ENCODE measurements around the gene TMC1.
"Not testable (repeated sequence)": the region's sequence is repeated elsewhere in the genome, so short reads cannot be mapped to it uniquely, and the experiment has no call there.

TMC1 gene

DNA sequence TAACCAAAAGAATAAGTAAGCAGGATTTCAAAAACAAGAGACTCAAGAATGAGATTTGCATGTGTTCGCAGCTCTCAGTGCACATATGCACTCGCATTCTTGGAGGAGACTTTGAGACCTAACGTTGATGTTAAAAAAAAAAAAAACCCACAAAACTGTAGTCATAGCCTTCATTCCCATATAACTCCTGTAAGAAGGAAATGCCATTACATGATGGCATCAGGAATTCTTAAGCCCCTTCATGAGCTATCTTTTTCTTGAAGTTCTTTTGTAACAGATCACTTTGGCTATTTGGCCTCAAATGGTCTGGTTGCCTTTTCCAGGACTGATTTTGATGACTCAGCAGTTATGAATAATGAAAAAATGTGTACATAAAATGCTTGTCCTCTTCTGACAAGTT lies 317.7 kb downstream of the TMC1 start:
- no peak for DNase-seq
- H3K36me3 ChIP-seq, result no peaks in the 10 kb centered on the region
- H3K27ac ChIP-seq, result no peak overlapping the region
- H3K9me3 ChIP-seq (ENCODE audit: severe bottlenecking), result peaks cover 5% of the 10 kb centered on the region
- no peaks in the 10 kb centered on the region for H3K27me3 ChIP-seq (ENCODE audit: insufficient read depth, low read depth, severe bottlenecking)
- no peak overlapping the region for H3K4me3 ChIP-seq (ENCODE audit: low read depth, low read length)
- TF ChIP-seq, protein P1, sequence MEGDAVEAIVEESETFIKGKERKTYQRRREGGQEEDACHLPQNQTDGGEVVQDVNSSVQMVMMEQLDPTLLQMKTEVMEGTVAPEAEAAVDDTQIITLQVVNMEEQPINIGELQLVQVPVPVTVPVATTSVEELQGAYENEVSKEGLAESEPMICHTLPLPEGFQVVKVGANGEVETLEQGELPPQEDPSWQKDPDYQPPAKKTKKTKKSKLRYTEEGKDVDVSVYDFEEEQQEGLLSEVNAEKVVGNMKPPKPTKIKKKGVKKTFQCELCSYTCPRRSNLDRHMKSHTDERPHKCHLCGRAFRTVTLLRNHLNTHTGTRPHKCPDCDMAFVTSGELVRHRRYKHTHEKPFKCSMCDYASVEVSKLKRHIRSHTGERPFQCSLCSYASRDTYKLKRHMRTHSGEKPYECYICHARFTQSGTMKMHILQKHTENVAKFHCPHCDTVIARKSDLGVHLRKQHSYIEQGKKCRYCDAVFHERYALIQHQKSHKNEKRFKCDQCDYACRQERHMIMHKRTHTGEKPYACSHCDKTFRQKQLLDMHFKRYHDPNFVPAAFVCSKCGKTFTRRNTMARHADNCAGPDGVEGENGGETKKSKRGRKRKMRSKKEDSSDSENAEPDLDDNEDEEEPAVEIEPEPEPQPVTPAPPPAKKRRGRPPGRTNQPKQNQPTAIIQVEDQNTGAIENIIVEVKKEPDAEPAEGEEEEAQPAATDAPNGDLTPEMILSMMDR (IDR thresholded peaks at IDR 0.05; ENCODE audit: low read depth, low read length), result no peak

DNA sequence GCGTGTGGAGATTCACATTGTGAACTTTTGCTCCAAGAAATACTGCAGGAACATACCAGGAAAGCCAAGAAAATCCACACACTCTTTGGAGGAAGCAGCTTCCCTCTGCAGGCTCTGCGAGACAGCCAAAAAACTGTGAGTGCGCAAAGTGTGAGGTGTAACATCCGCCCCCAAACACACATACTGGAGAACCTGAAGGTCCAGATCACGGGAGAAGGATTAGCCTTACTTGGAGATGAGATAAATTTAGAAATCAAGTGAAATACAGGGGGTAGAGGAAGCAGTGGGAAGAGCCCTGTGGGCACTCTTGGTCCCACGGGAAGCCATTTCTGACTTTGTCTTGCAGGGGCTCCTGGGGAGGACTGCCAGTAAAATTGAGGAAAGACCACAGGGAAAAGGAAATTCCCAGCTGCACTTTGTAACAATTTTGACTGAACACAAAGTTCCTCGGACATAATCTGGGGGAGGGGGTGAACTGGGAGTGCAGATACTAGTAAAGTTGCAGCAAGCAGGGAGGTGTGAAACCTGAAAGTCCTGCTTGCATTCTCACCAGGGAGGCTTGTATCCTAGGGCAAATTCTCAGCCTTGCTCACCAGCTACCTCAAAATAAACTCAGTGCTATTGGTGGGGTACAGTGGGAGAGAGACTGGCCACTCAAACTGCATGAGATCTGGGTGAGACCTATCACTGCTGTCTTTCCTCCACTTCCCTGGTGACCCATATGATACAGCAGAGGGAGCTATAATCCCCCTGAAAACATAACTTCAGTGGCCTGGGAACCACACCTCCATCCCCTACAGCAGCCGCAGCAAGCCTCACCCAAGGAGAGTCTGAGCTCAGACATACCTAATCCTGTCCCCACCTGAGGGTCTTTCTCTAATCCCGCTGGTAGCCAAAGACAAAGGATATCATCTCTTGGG lies 322.4 kb downstream of the TMC1 start:
- peaks cover 15% of the 10 kb centered on the region for H3K9me3 ChIP-seq (ENCODE audit: severe bottlenecking)
- H3K27ac ChIP-seq, result no peak overlapping the region
- no peak for DNase-seq
- TF ChIP-seq, protein P1 (IDR thresholded peaks at IDR 0.05; ENCODE audit: low read depth, low read length), result peak; percentile 23; the same call in 1 of the 2 replicates
- no peaks in the 10 kb centered on the region for H3K36me3 ChIP-seq
- no peak overlapping the region for H3K4me3 ChIP-seq (ENCODE audit: low read depth, low read length)
- no peaks in the 10 kb centered on the region for H3K27me3 ChIP-seq (ENCODE audit: insufficient read depth, low read depth, severe bottlenecking)

GRCh38 chr9:72844440-72844768 lies 323.0 kb downstream of the TMC1 start:
- H3K27ac ChIP-seq, result no peak overlapping the region
- no peaks in the 10 kb centered on the region for H3K27me3 ChIP-seq (ENCODE audit: insufficient read depth, low read depth, severe bottlenecking)
- no peak for DNase-seq
- no peak overlapping the region for H3K4me3 ChIP-seq (ENCODE audit: low read depth, low read length)
- no peaks in the 10 kb centered on the region for H3K36me3 ChIP-seq
- TF ChIP-seq, protein P1 (IDR thresholded peaks at IDR 0.05; ENCODE audit: low read depth, low read length), result no peak
- H3K9me3 ChIP-seq (ENCODE audit: severe bottlenecking), result peaks cover 15% of the 10 kb centered on the region

GRCh38 chr9:72845052-72845451 lies 323.6 kb downstream of the TMC1 start:
- not testable (repeated sequence) for H3K36me3 ChIP-seq; H3K4me3 ChIP-seq (ENCODE audit: low read depth, low read length); H3K27ac ChIP-seq; DNase-seq; H3K27me3 ChIP-seq (ENCODE audit: insufficient read depth, low read depth, severe bottlenecking)
- H3K9me3 ChIP-seq (ENCODE audit: severe bottlenecking), result peaks cover 15% of the 10 kb centered on the region

GRCh38 chr9:72850209-72850608 lies 328.8 kb downstream of the TMC1 start:
- H3K27ac ChIP-seq; H3K9me3 ChIP-seq (ENCODE audit: severe bottlenecking); H3K4me3 ChIP-seq (ENCODE audit: low read depth, low read length); H3K36me3 ChIP-seq; DNase-seq; H3K27me3 ChIP-seq (ENCODE audit: insufficient read depth, low read depth, severe bottlenecking): not testable (repeated sequence)

- Histone ChIP-seq H3K4me3 (ENCODE audit: low read depth, low read length) (no peak overlapping the region), H3K27ac (no peak overlapping the region), H3K9me3 (ENCODE audit: severe bottlenecking) (no peaks in the 10 kb centered on the region), H3K36me3 (no peaks in the 10 kb centered on the region), H3K27me3 (ENCODE audit: insufficient read depth, low read depth, severe bottlenecking) (no peaks in the 10 kb centered on the region)
- TF ChIP-seq, protein P1 (IDR thresholded peaks at IDR 0.05; ENCODE audit: low read depth, low read length), result no peak
- no peak for DNase-seq
These were observed 333.9 kb downstream of the TMC1 start for GRCh38 chr9:72855321-72855720.

Measured in WERI-Rb-1 (cell line).